Measurements from ENCODE around the gene EFCC1.

GRCh38 chr3:129036222-129037092 lies 35.4 kb downstream of the EFCC1 start:
- TF ChIP-seq CTCF (IDR thresholded peaks at IDR 0.05): no peak
- TF ChIP-seq POLR2A (IDR thresholded peaks at IDR 0.05): no peak
